Right lobe of liver (tissue), 6 donors: ENCODE results near the gene IGLL1. TPM values are rescaled to one million over a fixed set of nuclear protein-coding genes. Genes with fewer than 3 reads are reported as not detected.
"Not testable (repeated sequence)": the region's sequence is repeated elsewhere in the genome, so short reads cannot be mapped to it uniquely, and the experiment has no call there.

Experiments used
- ATAC-seq, 4 donors: fragments of 200-7000 bp; cut with Tn5 transposase; one replicate each; pipeline ENCODE4 v1.9.1; 2020; ENCODE audit warnings: mild to moderate bottlenecking in 4 of 4, moderate library complexity in 4 of 4
- DNase-seq, 3 donors: peaks; one replicate each; pipeline ENCODE4 v3.0.0-alpha.2; 2020
- H3K27ac ChIP-seq, 3 donors: fragments of 200-600 bp; one replicate each; pipeline ENCODE4 v1.8.0; 2022
- H3K27me3 ChIP-seq, 2 donors: fragments of 200-600 bp; one replicate each; pipeline ENCODE4 v1.8.0; 2022
- H3K36me3 ChIP-seq, 4 donors: fragments of 200-600 bp; sonication (generic) in 1 of 4; one replicate each; pipeline versions ENCODE4 v1.5.1 to v1.8.0; 2017 to 2022; ENCODE audit warnings: control low read depth in 1 of 4
- H3K4me1 ChIP-seq, 4 donors: fragments of 200-600 bp; sonication (generic) in 1 of 4; one replicate each; pipeline versions ENCODE4 v1.5.1 to v1.8.0; 2017 to 2022; ENCODE audit warnings: control low read depth in 1 of 4
- H3K4me3 ChIP-seq, 3 donors: fragments of 200-600 bp; one replicate each; pipeline ENCODE4 v1.8.0; 2022
- H3K9me3 ChIP-seq, 4 donors: fragments of 200-600 bp; sonication (generic) in 1 of 4; one replicate each; pipeline versions ENCODE4 v1.5.1 to v1.8.0; 2017 to 2022; ENCODE audit warnings: control low read depth in 1 of 4
- POLR2A ChIP-seq: fragments of 450-650 bp; IDR thresholded peaks from one replicate; pipeline ENCODE4 v1.6.1; 2017; ENCODE audit warnings: antibody characterized with exemption, mild to moderate bottlenecking
- WGBS: methylation state at CpG from one replicate; pipeline ENCODE4 v1.1.6; 2018; ENCODE audit warnings: low coverage, low lambda C conversion rate; ENCODE audit not compliant: insufficient coverage; ENCODE audit errors: missing lambda C conversion rate; 5-methylcytosine and 5-hydroxymethylcytosine counted together
- intact Hi-C, 2 donors: fragments of 100-400 bp; cut with DNase I; formaldehyde crosslinking; loops; one replicate each; pipeline versions ENCODE4 v1.11.2 to v1.14.1; 2022
- long read RNA-seq: library from polyadenylated mRNA; unstranded; transcript quantifications from one replicate; pipeline ENCODE4 v2.0.0, GENCODE V29; 2019
- total RNA-seq, 6 experiments: library from RNA; depleted of rRNA in 2 of 6; stranded (reverse); fragments of >200 nt in 2 of 6; fragmentation: NEBNext Ultra II Directional in 3 of 6; extraction: Animal tissue kit (Norgen Biotek cat#: 25700) in 3 of 6; gene quantifications; one replicate each; pipeline versions ENCODE4 v1.1.0 to v1.2.4, GENCODE V29; 2016 to 2023
- TF ChIP-seq, protein P1 (sequence below), 4 donors: fragments of 200-600 bp in 3 of 4; fragments of 450-650 bp in 1 of 4; IDR thresholded peaks; one replicate each; pipeline versions ENCODE4 v1.5.1 to v1.8.0; 2016 to 2022; ENCODE audit warnings: antibody characterized with exemption in 4 of 4, mild to moderate bottlenecking in 2 of 4
- donor health status: DM: no; HTN: yes; CAD: no.
- donor health status: DM: no; HTN: no; CAD: no.
- donor health status: DM: no; HTN: no; CAD: no.
- donor health status: DM: no; HTN: yes; CAD: no.
- donor health status: DM: no; HTN: yes; CAD: no.

The IGLL1 gene
- total RNA-seq = not detected
- long read RNA-seq = 0 reads

DNA sequence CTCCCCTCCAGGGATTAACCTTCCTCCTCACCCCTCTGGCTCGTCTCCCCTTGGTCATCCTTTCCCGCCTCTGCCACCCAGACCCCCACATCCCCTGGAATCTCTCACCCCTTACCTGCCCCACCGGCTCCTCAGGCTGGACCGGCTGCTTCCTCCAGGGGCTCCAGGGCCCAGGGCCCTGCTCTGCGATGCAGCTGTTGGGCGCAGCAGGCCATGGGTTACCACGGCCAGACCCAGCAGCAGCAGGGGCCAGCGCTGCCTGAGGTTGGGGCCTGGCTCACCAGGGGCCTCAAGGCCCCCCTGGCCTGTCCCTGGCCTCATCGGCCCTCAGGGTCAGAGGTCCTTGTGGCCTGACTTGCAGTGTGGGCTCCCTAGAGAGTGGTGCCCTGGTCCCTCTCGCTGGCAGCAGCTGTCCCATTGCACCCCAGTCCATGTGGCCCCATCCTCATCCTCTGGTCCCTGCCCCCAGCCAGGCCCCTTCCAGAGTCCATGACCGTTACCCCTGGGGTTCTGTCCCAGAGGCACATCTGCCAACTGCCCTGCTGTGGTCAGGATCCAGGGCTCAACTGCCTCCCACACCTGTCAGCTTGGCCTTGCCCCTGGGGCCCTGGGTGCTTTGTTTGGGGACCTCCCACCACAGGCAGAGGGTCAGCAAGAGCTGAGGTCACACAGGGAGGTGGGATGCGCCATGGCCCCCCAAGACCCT lies at the start of gene IGLL1:
Gene IGLL1 (minus strand): TSS at position 421 of the 706 bp plus-strand sequence. CDS start 100 bp downstream, at position 321.
- ATAC-seq (peak in 2 of 4 donors; percentile 10 to 15), DNase-seq (no peak)
- H3K9me3 ChIP-seq = no peaks in the 10 kb centered on the region
- WGBS = 52% methylated on average over 7 of the region's 12 CpGs
- H3K4me1 ChIP-seq = no peaks in the 10 kb centered on the region
- no peaks in the 10 kb centered on the region for H3K36me3 ChIP-seq
- intact Hi-C loops = no loop called here
- no peak within 1 kb of the TSS for H3K27ac ChIP-seq
- H3K4me3 ChIP-seq = no peak within 1 kb of the TSS
- no peaks in the 10 kb centered on the region for H3K27me3 ChIP-seq
- no peak for TF ChIP-seq POLR2A
- TF ChIP-seq, protein P1, sequence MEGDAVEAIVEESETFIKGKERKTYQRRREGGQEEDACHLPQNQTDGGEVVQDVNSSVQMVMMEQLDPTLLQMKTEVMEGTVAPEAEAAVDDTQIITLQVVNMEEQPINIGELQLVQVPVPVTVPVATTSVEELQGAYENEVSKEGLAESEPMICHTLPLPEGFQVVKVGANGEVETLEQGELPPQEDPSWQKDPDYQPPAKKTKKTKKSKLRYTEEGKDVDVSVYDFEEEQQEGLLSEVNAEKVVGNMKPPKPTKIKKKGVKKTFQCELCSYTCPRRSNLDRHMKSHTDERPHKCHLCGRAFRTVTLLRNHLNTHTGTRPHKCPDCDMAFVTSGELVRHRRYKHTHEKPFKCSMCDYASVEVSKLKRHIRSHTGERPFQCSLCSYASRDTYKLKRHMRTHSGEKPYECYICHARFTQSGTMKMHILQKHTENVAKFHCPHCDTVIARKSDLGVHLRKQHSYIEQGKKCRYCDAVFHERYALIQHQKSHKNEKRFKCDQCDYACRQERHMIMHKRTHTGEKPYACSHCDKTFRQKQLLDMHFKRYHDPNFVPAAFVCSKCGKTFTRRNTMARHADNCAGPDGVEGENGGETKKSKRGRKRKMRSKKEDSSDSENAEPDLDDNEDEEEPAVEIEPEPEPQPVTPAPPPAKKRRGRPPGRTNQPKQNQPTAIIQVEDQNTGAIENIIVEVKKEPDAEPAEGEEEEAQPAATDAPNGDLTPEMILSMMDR (IDR thresholded peaks at IDR 0.05) = no peak

DNA sequence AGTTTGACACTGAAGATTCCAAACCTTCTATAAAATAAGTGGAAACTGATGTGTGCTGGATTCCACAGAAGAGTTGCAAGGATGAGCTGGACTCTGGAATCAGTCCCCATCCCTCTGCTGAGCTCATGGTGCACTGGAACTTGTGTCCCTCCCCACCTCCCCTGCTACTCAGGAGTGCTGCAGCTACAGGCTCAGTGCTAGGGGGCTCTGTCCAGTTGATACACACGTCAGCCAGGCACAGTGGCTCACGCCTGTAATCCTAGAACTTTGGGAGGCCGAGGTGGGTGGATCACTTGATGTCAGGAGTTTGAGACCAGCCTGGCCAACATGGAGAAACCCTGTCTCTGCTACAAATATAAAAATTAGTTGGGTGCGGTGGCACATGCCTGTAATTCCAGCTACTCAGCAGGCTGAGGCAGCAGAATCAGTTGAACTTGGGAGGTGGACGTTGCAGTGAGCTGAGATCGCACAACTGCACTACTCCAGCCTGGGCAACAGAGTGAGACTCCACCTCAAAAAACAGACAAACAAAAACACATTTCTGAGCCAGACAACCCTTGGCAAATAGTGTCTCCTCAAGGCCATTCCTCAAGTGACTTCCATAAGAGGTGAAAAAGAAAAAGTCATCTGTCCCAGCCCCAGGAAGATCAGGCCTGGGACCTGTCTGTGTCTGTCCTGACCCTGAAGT lies 48.1 kb upstream of the IGLL1 start:
- 70% methylated on average over 2 of the region's 6 CpGs for WGBS
- H3K27ac ChIP-seq, H3K4me1 ChIP-seq, H3K9me3 ChIP-seq, H3K36me3 ChIP-seq, H3K4me3 ChIP-seq, DNase-seq, H3K27me3 ChIP-seq, ATAC-seq, intact Hi-C loops: not testable (repeated sequence)

DNA sequence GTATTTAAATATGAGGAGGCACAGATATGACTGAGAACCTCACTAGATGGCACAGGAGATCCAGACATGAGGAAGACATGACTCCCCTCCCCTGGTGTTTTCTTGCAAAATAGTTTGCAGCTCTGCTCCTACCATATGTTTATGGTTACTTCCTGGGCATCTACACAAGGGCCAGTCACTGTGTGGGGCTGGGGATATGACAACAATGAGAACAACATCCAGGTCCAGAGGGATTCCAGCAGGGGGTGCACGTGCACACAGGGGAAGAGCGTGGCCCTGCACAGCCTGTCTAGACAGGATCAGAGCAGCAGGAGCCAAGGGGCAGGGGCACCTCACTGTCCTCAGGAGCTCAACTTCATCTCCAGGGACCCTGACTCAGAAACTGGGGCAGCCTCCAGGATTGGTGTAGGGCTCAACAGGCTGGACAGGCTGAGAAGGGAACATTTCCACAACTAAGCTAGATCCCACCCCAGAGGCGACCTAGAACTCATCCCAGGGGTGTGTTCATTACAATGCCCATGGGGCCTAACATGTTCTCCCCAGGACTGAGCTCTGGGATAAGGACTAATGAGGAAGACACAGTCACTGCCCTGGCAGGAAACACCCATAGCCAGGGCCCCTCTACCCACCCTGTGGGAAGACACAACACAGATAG lies 47.4 kb upstream of the IGLL1 start:
- WGBS = no CpG with 5 or more reads among the region's 3 CpGs
- TF ChIP-seq, protein P1 (IDR thresholded peaks at IDR 0.05) = peak; percentile 41 to 50 (median 46)

DNA sequence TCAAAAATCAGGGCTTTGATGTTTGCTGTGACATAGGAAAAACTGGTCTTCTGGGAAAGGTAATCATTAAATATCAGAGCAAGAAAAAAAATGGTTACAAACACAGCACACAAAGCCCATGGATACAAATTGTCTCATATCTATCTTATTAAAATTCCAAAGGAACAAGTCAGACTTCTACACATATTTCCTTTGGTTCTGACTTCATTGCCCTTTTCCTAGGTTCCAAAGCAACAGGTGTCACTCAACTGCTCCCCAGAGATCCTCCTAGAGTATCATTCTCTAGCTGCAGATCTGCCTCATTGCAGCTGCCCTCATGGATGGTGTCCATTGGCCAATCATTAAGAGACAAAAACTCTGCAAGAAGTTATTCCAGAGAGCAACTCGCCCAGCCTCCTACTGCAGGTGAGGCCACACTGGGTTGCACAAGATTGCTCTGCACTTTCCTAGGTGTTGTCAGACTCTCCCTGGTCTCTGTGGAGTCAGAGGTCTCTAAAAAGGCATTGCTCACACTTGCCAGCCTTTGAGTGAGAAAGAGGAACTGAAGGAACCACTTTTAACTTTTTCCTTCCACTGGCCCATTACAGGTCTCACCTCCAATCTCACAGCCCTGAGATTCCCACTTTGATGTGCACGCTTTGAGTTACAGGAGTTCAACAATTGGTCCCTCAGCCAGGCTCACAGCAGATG lies 46.3 kb upstream of the IGLL1 start:
- Histone ChIP-seq H3K4me1 (no peaks in the 10 kb centered on the region), H3K27me3 (no peaks in the 10 kb centered on the region), H3K36me3 (no peaks in the 10 kb centered on the region), H3K27ac (no peak overlapping the region), H3K4me3 (no peak overlapping the region), H3K9me3 (no peaks in the 10 kb centered on the region)
- no peak for ATAC-seq
- no peak for DNase-seq
- 83% methylated on average over 2 of the region's 2 CpGs for WGBS
- intact Hi-C loops = no loop called here
- TF ChIP-seq, protein P1 (IDR thresholded peaks at IDR 0.05) = no peak
- no peak for TF ChIP-seq POLR2A

More for the DNA sequence above, 47.4 kb upstream of the IGLL1 start:
- H3K27ac ChIP-seq, intact Hi-C loops, H3K4me1 ChIP-seq, H3K4me3 ChIP-seq, H3K9me3 ChIP-seq, H3K27me3 ChIP-seq, H3K36me3 ChIP-seq: not testable (repeated sequence)
- ATAC-seq (peak; percentile 88 to 94 (median 92)), DNase-seq (peak in 2 of 3 donors; percentile 56 to 66)
